ENCODE data around the gene ERLEC1.

GRCh38 chr2:53784436-53784835 lies 2.4 kb upstream of the ERLEC1 start:
- no peak for TF ChIP-seq HDGF (IDR thresholded peaks at IDR 0.05; ENCODE audit: borderline replicate concordance)
- TF ChIP-seq SP1 (IDR thresholded peaks at IDR 0.05), result no peak
- no peak for TF ChIP-seq ELF4 (IDR thresholded peaks at IDR 0.05)
- TF ChIP-seq FOXM1 (IDR thresholded peaks at IDR 0.05; ENCODE audit: borderline replicate concordance), result no peak
- no peak for TF ChIP-seq ARNT (IDR thresholded peaks at IDR 0.05)
- TF ChIP-seq NFRKB (IDR thresholded peaks at IDR 0.05), result no peak
- no peak for TF ChIP-seq SUZ12 (IDR thresholded peaks at IDR 0.05)
- no peak for TF ChIP-seq BHLHE40 (IDR thresholded peaks at IDR 0.05; ENCODE audit: borderline replicate concordance)
- TF ChIP-seq, protein P1, sequence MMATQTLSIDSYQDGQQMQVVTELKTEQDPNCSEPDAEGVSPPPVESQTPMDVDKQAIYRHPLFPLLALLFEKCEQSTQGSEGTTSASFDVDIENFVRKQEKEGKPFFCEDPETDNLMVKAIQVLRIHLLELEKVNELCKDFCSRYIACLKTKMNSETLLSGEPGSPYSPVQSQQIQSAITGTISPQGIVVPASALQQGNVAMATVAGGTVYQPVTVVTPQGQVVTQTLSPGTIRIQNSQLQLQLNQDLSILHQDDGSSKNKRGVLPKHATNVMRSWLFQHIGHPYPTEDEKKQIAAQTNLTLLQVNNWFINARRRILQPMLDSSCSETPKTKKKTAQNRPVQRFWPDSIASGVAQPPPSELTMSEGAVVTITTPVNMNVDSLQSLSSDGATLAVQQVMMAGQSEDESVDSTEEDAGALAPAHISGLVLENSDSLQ (IDR thresholded peaks at IDR 0.05), result no peak
- TF ChIP-seq LEF1 (IDR thresholded peaks at IDR 0.05; ENCODE audit: borderline replicate concordance), result no peak
- no peak for TF ChIP-seq TARDBP (IDR thresholded peaks at IDR 0.05)
- no peak for TF ChIP-seq CTBP1 (IDR thresholded peaks at IDR 0.05; ENCODE audit: borderline replicate concordance)
- no peak for TF ChIP-seq FOXK2 (IDR thresholded peaks at IDR 0.05)

All from HEK293T (cell line).